Stimulated activated CD8-positive, alpha-beta memory T cell treated with anti-CD3 and anti-CD28 coated beads, Interleukin-7, amount 100 ng/mL, for 48 hours (primary cell): Measurements from ENCODE around the gene HOPX.
"Not testable (repeated sequence)": the region's sequence is repeated elsewhere in the genome, so short reads cannot be mapped to it uniquely, and the experiment has no call there.

ENCODE experiments used
- DNase-seq, 2 donors: peaks; one replicate each; pipeline ENCODE4 v3.0.0-alpha.2; 2020; ENCODE audit warnings: low read depth in 1 of 2; ENCODE audit errors: extremely low read depth in 1 of 2

Gene HOPX, protein sequence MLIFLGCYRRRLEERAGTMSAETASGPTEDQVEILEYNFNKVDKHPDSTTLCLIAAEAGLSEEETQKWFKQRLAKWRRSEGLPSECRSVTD

DNA sequence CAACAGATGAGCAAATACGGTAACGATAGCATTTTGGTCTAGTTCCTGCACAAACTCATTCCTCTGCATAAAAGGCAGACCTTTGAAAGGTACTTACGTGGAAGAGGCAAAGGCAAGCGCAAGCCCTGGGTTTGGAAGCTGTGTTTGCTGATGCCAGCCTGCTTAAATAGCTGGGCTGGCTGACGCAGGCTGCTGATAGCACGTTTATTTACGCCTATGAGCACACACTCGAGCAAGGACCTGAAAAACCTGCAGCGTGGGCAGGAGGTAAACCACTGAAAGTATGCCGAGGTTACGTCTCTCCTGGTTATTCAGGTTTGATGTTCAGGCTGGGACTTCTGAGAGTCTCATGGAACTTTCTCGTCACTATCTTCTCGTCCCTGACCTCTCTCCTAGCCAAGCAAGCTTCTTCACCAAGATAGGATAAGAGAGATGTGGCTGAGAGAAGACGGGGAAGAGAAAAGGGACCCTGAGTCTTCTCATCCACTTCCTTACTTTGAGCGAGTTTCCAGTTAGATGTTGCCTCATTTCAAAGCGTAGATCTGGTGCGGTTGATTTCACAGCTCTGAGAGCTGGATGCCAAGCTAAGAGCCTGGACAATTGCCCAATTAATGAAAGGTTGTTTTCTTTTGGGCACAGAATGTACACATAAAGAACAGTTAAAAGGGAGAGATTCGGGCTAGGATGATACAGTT lies at the start of gene HOPX:
Gene HOPX, minus strand, starts transcription at position 139 of the 695 bp plus-strand sequence. CDS start 23,480 bp downstream, outside the sequence.
- peak; percentile 36 to 75 for DNase-seq

DNA sequence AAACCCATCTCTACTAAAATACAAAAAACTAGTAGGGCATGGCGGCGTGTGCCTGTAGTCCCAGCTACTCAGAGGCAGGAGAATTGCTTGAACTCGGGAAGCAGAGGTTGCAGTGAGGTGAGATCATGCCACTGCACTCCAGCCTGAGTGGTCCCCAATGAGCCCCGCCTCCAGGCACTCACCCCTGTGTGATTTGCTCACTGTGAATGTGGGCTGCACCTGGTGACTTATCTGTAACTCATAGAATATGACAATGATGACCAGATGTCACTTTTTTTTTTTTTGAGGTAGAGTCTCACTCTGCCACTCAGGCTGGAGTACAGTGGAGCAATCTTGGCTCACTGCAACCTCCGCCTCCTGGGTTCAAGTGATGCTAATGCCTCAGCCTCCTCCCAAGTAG lies 49.0 kb upstream of the HOPX start:
- no peak for DNase-seq

DNA sequence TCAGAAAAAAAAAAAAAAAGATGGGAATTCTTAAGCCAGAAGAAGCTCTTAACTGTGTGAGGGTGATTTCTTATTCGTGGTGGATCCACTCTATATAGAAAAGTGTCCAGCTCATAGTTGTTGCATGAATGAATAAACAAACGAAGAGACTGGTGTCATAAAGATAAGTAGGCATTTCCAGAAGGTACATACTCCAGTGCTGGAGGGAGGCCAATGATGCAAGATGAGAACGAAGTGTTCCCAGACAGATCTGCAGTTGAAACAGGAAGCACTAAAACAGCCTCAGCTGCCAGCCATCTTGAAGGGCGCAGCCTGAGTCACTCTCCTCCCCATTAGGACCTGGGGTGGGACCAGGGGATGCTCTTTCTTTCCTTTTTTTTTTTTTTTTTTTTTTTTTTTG lies 47.4 kb upstream of the HOPX start:
- no peak for DNase-seq

DNA sequence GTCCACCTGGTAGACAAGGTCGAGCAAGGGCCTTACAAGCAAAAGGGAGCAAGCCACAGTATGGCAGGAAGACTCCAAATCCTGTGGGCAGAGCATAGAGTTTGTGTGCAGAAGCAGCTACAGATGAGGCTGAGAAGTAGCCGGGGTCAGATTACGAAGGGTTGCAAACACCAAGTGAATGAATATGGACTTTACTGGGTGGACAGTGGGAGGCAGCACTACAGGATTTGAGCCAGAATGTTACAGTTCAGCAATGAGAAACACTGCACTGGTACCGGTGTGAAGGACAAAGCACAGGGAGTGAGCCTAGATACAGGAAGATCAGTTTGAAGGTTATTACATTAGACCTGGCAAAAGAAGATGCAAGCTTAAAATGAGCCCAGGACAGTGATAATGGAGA lies 46.1 kb upstream of the HOPX start:
- DNase-seq: no peak

DNA sequence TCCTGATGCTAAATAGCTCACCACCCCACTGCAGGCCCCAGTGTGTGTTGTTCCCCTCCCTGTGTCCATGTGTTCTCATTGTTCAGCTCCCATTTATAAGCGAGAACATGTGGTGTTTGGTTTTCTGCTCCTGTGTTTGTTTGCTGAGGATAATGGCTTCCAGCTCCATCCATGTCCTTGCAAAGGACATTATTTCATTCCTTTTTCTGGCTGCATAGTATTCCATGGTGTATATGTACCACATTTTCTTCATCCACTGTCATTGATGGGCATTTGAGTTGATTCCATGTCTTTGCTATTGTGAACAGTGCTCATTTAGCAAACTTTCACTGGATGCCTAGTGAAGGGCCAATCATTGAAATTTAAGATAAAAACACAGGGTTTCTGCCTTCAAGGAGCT lies 45.5 kb upstream of the HOPX start:
- DNase-seq: not testable (repeated sequence)

DNA sequence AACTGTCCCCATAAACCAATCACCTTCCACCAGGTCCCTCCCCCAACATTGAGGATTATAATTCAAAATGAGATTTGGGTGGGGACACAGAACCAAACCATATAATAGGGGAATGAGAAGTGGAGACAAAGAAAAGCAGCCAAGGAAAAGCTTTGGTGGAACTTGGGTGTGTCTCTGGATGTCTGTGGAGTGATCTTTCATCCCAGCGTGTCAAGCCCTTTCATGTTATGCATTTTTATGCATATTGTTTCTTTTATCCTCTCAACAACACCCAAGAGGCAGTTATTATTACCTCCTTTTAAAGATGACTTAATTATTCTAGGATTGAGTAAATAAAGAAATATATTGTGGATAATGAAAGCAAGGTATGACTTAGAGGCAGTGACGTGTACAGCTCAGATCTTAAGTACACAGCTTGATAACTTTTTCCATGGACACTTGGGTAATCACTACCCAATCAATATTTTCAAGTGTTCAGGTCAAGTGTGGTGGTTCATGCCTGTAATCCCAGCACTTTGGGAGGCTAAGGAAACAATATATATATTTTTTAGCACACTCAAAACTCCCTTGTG lies 42.6 kb upstream of the HOPX start:
- DNase-seq: no peak

DNA sequence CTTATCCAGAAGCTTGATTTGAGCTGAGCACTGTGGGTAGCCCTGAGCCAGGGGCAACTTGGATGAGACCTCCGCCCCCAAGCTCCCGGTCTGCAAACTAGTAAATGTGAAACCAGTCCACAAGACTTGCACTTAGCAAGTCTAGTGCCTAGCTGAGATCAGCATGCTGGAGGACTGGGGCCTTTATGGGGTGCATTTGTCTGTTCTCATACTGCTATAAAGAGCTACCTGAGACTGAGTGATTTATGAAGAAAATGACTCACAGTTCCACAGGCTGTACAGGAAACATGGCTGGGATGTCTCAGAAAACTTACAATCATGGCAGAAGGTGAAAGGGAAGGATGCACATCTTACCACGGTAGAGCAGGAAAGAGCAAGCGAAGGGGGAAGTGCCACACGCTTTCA lies 42.1 kb upstream of the HOPX start:
- DNase-seq: peak; percentile 10 to 31

DNA sequence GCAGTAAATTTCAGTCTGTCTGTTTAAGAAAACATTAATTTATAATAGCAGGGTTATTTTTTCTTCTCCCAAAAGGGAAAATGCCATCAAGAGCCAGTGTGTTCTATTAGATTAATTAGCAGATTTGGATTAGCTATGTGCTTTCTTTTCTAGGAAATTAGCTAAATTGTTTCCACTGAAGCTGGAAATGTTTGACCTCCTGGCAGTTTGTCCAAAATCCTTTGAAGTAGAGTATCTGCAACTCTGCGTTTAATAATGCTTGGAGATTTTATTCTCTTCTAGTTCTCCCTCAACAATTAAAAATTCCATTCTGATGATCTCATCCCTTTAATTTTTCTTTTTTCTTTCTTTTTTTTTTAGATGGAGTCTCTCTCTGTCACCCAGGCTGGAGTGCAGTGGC lies 27.1 kb upstream of the HOPX start:
- DNase-seq: no peak

DNA sequence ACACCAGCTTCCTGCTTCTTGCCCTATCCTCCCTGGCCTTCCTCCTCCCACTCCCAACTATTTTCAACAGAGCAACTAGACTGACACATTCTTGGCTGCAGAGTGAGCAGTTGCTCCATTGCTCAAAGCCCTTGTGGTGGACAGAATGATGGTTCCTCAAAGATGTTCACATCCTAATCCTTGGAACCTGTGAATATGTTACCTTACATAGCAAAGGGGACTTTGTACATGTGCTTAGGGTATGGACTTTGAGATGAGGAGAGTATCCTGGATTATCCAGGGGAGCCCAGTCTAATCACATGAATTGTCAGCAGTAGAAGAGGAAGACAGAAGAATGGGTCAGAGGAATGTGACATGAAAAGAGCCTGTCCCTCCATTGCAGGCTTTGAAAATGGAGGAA lies 24.9 kb upstream of the HOPX start:
- no peak for DNase-seq

DNA sequence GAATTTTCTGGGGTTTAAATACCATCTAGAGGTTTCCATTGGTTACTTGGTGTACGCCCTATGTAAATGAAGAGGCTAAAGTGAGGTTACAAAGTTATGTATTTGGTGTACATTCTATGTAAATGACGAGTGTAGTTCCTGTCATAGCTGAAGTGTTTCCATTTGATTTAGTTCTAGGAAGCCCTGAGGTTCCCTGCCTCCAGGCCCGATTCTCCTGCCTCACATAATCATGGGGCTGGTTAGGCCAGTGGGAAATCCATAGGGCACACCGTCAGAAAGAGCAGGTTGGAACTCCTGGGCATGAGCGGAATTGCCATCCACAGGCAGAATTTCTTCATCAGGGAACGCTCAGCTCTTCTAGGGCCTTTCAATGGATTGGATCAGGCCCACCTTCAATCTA lies 24.2 kb upstream of the HOPX start:
- no peak for DNase-seq

DNA sequence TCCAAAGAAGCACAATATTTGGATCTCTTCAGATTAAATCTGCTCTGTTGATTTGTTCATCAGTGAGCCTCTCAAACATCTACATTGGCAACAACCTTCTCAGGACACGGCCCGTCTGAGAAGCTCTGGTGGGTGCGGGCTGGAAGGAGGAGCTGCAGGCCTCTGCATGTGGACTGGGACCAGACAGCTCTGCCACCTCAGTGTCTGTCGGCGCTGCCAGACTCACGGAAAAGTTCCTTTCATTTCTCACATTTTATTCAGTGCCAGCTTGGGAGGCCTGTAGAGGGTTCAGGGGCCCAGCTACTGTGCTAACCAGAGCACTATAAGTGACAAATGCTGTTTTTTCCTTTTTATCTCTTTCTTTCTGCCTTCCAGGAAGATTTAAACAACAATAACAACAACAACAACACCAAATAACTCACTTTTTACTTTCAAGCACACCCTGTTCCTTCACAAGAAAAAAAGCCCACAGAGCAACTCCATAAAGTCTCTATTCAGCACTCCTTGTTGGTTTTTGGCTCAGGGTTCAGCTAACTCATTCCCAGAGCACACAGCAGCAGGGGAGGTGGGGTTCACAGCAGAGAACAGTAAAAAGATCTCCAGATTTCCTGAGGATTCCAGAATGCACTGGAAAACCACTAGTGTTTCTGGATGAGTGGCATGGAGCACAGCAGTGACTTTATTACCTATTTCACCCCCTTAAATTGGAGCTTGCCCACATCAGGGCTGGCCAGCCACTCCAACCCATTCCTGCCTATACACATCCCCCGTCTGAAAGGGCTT lies 23.2 kb upstream of the HOPX start:
- DNase-seq: no peak

DNA sequence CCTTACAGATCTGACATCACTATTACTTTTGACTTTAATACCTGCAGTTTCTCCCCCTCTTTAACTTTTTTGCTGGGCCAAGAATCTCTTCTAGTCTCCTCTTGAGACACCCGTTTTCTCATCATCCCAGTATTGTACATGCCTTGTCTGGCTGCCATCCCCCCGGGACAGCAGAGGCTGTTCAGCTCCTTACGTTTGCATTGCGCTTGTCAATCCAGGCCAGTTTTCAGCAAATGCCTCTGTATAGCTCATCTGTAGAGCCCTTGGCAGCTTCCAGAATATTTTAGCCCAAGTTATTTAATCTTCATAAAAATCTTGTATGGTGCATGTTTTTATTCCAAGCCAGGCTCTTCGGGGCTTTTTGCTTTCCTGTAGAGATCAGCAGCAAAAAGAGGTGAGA lies 22.3 kb upstream of the HOPX start:
- DNase-seq: no peak

DNA sequence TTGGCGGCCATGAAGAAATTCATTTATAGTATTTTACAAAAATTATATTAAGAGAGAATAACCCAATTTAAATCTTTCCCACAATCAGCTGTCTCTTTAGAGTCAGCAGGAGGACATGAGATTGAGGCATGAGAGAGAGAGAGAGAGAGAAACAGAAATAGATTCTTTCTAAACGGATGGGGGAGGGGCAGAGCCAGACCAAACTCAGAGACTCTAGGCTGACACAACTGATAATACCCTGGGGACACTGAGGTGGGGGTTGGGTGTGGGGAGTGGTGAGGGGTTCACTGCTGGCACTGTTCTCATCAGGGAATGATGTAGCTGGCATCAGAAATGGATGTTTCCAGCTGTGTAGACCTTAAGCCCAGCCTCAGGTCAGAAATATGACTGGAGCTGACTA lies 20.5 kb upstream of the HOPX start:
- DNase-seq: no peak

DNA sequence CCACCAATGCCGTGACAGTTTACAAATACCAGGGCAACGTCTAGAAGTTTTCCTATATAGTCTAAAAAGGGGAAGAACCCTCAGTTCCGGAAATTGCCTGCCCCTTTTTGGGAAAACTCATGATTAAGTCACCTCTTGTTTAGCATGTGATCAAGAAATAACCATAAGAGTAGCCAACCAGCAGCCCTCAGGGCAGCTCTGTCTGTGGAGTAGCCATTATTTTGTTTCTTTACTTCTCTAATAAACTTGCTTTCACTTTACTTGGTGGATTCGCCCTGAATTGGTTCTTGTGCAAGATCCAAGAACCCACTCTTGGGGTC lies 20.0 kb upstream of the HOPX start:
- no peak for DNase-seq

DNA sequence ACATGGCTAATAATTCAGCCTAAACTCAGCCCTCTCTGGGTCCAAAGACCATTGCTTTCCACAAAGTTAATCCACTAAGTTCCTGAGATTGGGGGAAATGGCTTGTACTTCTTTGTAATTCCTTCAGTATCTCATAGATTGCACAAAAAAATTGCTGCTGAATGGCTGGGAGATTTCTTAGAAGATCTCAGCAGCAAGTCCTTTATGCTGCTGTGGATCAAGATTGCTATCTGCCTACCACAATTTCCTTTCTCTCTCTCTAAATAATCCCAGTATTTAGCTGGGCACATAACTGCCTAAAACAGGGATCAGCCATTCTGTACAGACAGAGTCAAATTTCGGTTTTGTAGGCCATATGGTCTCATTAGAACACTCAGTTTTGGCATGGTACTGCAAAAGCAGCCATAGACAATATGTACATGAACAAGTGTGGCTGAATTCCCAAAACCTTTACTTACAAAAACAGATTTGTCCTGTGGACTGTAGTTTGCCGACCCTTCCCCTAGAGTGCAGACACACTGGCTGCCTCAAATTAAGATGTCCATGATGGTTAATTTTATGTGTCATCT lies 18.5 kb upstream of the HOPX start:
- DNase-seq: no peak

DNA sequence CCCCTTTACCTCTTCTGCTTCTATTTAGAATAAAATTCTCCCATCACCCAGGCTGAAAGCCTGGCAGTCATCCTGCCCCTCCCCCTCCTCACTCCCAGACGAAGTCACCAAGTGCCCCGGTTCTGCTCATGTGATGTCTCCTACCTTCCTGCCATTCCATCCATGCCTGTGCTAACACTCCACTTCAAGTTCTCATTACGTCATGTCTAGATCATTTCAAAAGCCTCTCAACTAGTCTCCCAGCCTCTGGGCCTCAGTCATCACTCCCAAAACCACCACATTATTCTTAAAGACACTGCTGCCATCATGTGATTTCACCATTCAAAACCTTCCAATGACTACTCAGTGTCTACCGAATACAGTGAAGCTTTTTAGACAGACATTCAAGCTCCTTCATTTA lies 17.2 kb upstream of the HOPX start:
- DNase-seq: no peak

DNA sequence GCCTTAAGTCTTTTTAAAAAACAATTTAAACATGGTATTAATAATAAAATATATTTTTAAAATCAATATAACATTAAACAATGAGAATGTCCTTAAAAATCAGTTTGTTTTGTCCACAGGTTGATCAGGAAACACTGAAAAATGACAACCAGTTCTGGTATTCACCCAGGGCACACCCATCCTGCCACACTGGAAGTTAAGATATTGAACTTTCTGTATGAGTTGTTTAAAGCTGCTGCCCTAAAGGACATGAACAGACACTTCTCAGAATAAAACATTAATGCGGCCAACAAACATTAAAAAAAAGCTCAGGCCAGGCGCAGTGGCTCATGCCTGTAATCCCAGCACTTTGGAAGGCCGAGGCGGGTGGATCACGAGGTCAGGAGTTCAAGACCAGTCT lies 15.0 kb upstream of the HOPX start:
- no peak for DNase-seq

DNA sequence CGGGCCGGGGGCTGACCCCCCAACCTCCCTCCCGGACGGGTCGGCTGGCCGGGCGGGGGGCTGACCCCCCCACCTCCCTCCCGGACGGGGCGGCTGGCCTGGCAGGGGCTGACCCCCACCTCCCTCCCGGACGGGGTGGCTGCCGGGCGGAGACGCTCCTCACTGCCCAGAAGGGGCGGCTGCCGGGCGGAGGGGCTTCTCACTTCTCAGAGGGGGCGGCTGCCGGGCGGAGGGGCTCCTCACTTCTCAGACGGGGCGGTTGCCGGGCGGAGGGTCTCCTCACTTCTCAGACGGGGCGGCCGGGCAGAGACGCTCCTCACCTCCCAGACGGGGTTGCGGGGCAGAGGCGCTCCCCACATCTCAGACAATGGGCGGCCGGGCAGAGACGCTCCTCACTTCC lies 12.4 kb upstream of the HOPX start:
- DNase-seq: not testable (repeated sequence)

DNA sequence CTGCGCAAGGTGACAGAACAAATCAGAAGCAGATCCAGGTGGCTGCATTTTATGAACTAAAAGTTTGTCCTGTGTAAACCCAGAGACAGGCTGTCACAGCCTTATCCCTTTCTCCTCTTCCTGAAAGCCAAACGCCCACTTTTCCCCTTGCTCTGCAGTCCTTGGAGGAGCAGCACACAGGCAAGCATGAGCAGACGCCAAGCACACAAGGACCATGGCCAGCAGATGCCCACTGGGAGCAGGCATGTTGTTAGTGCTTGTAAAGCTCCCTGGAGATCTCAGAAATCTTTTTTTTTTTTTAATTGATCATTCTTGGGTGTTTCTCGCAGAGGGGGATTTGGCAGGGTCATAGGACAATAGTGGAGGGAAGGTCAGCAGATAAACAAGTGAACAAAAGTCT lies 11.5 kb upstream of the HOPX start:
- DNase-seq: no peak

DNA sequence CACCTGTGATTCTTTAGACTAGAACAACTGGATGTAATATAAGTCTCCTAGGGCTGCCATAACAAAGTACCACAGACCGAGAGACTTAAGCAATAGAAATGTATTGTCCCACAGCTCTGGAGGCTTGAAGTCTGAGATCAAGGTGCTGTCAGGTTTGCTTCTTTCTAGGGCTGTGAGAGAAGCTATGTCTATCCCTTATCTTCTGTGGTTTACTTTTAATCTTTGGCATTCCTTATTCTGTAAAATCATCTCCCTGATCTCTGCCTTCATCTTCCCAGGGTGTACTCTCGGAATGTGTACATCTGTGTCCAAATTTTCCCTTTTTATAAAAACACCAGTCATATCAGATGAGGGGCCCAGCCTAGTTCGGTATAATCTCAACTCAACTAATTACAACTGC lies 10.3 kb upstream of the HOPX start:
- DNase-seq: no peak

DNA sequence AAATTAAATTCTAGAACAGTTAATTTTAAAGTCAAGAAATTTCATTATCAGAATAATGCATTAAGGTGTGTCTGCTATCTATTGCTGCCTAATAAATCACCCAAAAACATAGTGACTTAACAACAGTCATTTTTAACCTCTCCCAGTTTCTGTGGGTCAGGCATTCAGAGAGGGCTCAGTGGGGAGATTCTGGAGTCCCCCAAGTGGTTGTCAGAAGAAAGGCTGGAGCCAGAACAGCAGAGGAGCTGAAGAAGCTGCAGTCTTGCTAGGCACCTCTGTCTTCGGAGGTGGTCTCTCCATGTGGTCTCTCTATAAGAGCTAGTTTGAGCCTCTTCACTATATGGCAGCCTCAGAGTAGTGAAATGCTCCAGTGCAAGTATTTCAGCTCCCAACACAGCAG lies 9.3 kb upstream of the HOPX start:
- no peak for DNase-seq
